ENCODE data around the gene PDGFC. TPM values are rescaled to one million over a fixed set of nuclear protein-coding genes. Genes with fewer than 3 reads are reported as not detected.

The PDGFC gene
- total RNA-seq, 1 experiment from 2014 or later = 5.3 TPM

DNA sequence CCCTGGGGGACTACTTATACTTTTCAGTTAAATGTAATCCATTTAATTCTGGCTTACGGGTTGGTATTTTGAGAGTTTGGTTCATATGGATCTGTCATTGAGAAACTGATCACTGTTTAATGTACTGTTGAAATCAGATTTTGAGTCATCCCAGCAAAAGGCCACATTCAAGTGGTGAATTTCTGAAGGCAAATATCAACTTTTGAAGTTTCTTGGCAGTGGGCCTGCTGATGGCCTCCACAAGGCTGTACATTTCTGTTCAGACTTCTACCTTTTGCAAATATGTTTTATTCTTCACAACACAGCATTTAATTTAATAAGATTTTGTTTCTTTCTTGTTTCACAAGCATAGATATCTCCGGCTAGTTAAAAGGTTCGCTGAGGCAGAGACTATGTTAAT lies 138.7 kb downstream of the PDGFC start (continued):
- no peak for TF ChIP-seq RELA (CRISPR knock-in tag; IDR thresholded peaks at IDR 0.05; ENCODE audit: borderline replicate concordance)
- no peak for TF ChIP-seq ZNF396 (CRISPR knock-in tag; IDR thresholded peaks at IDR 0.05; ENCODE audit: borderline replicate concordance)
- no peak for TF ChIP-seq NFE2L1 (CRISPR knock-in tag; IDR thresholded peaks at IDR 0.05)
- TF ChIP-seq, protein P1, sequence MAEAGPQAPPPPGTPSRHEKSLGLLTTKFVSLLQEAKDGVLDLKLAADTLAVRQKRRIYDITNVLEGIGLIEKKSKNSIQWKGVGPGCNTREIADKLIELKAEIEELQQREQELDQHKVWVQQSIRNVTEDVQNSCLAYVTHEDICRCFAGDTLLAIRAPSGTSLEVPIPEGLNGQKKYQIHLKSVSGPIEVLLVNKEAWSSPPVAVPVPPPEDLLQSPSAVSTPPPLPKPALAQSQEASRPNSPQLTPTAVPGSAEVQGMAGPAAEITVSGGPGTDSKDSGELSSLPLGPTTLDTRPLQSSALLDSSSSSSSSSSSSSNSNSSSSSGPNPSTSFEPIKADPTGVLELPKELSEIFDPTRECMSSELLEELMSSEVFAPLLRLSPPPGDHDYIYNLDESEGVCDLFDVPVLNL (CRISPR knock-in tag; IDR thresholded peaks at IDR 0.05; ENCODE audit: borderline replicate concordance, low read depth) = no peak
- no peak for TF ChIP-seq RORB (CRISPR knock-in tag; IDR thresholded peaks at IDR 0.05)
- no peak for TF ChIP-seq FOXK1 (CRISPR knock-in tag; IDR thresholded peaks at IDR 0.05)
- TF ChIP-seq, protein P2, sequence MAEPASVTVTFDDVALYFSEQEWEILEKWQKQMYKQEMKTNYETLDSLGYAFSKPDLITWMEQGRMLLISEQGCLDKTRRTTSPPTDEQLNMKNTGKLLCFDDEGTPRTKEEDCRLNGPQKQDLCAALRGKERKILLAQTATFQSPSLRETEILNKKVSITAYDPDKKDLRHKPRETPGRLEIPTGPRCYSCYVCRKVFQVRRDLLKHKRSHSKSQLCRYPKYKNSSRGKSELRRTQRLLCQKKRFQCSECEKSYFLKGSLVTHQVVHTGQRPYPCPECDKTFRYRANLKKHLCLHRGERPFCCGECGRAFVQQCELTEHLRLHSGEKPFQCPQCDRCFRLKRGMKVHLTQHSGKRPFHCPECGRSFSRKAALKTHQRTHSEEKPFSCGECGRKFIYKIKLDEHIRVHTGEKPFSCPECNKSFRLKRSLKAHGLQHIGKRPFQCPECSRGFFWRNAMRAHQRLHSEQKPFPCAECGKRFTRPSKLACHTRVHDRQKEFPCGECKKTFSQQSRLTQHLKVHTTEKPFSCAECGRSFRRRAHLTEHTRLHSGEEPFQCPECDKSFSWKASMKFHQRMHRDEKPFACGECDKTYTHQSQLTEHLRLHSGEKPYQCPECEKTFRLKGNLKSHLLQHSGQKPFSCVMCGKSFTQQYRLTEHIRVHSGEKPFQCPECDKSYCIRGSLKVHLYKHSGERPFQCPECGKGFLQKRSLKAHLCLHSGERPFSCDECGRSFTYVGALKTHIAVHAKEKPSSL (CRISPR knock-in tag; conservative IDR thresholded peaks at IDR 0.05) = no peak

DNA sequence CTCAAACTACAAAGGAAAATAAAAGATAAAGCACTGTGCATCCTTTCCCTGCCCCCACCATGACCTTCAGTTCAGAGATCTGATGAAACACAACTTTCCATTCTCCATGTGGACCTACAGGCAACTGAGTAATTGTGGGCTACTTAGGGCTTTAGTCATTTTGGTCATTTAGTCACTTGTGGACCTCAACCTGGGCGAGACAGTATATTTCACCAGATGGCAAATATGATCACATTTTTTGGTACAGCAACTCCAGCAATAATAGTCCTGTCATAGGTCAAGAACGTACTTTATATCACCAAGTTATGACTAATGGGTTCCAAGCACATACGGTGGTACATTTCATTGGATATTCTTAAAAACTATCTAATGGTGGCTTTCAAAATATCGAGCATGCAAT lies 141.2 kb downstream of the PDGFC start:
- H3K27me3 Mint-ChIP-seq (ENCODE audit: low read depth) = no peaks in the 10 kb centered on the region
- no peaks in the 10 kb centered on the region for H3K36me3 Mint-ChIP-seq
- ATAC-seq (no peak), DNase-seq (ENCODE audit: low spot score) (no peak)
- no peaks in the 10 kb centered on the region for H3K4me1 Mint-ChIP-seq
- H3K27ac Mint-ChIP-seq = no peak overlapping the region
- H3K4me3 Mint-ChIP-seq = no peak overlapping the region
- POLR2A ChIA-PET = no interaction called here
- CTCF ChIA-PET = no interaction called here
- H3K9me3 Mint-ChIP-seq = no peaks in the 10 kb centered on the region
- no peak for TF ChIP-seq KAT7 (CRISPR knock-in tag; IDR thresholded peaks at IDR 0.05; ENCODE audit: borderline replicate concordance)
- TF ChIP-seq, protein P3, sequence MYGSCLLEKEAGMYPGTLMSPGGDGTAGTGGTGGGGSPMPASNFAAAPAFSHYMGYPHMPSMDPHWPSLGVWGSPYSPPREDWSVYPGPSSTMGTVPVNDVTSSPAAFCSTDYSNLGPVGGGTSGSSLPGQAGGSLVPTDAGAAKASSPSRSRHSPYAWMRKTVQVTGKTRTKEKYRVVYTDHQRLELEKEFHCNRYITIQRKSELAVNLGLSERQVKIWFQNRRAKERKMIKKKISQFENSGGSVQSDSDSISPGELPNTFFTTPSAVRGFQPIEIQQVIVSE (CRISPR knock-in tag; IDR thresholded peaks at IDR 0.05; ENCODE audit: borderline replicate concordance) = no peak
- TF ChIP-seq RORB (CRISPR knock-in tag; IDR thresholded peaks at IDR 0.05) = no peak
- TF ChIP-seq, protein P4, sequence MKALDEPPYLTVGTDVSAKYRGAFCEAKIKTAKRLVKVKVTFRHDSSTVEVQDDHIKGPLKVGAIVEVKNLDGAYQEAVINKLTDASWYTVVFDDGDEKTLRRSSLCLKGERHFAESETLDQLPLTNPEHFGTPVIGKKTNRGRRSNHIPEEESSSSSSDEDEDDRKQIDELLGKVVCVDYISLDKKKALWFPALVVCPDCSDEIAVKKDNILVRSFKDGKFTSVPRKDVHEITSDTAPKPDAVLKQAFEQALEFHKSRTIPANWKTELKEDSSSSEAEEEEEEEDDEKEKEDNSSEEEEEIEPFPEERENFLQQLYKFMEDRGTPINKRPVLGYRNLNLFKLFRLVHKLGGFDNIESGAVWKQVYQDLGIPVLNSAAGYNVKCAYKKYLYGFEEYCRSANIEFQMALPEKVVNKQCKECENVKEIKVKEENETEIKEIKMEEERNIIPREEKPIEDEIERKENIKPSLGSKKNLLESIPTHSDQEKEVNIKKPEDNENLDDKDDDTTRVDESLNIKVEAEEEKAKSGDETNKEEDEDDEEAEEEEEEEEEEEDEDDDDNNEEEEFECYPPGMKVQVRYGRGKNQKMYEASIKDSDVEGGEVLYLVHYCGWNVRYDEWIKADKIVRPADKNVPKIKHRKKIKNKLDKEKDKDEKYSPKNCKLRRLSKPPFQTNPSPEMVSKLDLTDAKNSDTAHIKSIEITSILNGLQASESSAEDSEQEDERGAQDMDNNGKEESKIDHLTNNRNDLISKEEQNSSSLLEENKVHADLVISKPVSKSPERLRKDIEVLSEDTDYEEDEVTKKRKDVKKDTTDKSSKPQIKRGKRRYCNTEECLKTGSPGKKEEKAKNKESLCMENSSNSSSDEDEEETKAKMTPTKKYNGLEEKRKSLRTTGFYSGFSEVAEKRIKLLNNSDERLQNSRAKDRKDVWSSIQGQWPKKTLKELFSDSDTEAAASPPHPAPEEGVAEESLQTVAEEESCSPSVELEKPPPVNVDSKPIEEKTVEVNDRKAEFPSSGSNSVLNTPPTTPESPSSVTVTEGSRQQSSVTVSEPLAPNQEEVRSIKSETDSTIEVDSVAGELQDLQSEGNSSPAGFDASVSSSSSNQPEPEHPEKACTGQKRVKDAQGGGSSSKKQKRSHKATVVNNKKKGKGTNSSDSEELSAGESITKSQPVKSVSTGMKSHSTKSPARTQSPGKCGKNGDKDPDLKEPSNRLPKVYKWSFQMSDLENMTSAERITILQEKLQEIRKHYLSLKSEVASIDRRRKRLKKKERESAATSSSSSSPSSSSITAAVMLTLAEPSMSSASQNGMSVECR (CRISPR knock-in tag; IDR thresholded peaks at IDR 0.05; ENCODE audit: borderline replicate concordance) = no peak
- TF ChIP-seq, protein P5, sequence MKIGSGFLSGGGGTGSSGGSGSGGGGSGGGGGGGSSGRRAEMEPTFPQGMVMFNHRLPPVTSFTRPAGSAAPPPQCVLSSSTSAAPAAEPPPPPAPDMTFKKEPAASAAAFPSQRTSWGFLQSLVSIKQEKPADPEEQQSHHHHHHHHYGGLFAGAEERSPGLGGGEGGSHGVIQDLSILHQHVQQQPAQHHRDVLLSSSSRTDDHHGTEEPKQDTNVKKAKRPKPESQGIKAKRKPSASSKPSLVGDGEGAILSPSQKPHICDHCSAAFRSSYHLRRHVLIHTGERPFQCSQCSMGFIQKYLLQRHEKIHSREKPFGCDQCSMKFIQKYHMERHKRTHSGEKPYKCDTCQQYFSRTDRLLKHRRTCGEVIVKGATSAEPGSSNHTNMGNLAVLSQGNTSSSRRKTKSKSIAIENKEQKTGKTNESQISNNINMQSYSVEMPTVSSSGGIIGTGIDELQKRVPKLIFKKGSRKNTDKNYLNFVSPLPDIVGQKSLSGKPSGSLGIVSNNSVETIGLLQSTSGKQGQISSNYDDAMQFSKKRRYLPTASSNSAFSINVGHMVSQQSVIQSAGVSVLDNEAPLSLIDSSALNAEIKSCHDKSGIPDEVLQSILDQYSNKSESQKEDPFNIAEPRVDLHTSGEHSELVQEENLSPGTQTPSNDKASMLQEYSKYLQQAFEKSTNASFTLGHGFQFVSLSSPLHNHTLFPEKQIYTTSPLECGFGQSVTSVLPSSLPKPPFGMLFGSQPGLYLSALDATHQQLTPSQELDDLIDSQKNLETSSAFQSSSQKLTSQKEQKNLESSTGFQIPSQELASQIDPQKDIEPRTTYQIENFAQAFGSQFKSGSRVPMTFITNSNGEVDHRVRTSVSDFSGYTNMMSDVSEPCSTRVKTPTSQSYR (CRISPR knock-in tag; IDR thresholded peaks at IDR 0.05) = no peak
- no peak for TF ChIP-seq SOX15 (CRISPR knock-in tag; IDR thresholded peaks at IDR 0.05)
- TF ChIP-seq, protein P6, sequence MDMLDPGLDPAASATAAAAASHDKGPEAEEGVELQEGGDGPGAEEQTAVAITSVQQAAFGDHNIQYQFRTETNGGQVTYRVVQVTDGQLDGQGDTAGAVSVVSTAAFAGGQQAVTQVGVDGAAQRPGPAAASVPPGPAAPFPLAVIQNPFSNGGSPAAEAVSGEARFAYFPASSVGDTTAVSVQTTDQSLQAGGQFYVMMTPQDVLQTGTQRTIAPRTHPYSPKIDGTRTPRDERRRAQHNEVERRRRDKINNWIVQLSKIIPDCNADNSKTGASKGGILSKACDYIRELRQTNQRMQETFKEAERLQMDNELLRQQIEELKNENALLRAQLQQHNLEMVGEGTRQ (CRISPR knock-in tag; IDR thresholded peaks at IDR 0.05) = no peak
- no peak for TF ChIP-seq CREM (CRISPR knock-in tag; IDR thresholded peaks at IDR 0.05)
- no peak for TF ChIP-seq TCF7 (CRISPR knock-in tag; IDR thresholded peaks at IDR 0.05; ENCODE audit: low read depth)
- no peak for TF ChIP-seq SMAD3 (CRISPR knock-in tag; IDR thresholded peaks at IDR 0.05; ENCODE audit: borderline replicate concordance)
- TF ChIP-seq, protein P7, sequence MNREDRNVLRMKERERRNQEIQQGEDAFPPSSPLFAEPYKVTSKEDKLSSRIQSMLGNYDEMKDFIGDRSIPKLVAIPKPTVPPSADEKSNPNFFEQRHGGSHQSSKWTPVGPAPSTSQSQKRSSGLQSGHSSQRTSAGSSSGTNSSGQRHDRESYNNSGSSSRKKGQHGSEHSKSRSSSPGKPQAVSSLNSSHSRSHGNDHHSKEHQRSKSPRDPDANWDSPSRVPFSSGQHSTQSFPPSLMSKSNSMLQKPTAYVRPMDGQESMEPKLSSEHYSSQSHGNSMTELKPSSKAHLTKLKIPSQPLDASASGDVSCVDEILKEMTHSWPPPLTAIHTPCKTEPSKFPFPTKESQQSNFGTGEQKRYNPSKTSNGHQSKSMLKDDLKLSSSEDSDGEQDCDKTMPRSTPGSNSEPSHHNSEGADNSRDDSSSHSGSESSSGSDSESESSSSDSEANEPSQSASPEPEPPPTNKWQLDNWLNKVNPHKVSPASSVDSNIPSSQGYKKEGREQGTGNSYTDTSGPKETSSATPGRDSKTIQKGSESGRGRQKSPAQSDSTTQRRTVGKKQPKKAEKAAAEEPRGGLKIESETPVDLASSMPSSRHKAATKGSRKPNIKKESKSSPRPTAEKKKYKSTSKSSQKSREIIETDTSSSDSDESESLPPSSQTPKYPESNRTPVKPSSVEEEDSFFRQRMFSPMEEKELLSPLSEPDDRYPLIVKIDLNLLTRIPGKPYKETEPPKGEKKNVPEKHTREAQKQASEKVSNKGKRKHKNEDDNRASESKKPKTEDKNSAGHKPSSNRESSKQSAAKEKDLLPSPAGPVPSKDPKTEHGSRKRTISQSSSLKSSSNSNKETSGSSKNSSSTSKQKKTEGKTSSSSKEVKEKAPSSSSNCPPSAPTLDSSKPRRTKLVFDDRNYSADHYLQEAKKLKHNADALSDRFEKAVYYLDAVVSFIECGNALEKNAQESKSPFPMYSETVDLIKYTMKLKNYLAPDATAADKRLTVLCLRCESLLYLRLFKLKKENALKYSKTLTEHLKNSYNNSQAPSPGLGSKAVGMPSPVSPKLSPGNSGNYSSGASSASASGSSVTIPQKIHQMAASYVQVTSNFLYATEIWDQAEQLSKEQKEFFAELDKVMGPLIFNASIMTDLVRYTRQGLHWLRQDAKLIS (CRISPR knock-in tag; IDR thresholded peaks at IDR 0.05; ENCODE audit: borderline replicate concordance) = no peak
- TF ChIP-seq, protein P8, sequence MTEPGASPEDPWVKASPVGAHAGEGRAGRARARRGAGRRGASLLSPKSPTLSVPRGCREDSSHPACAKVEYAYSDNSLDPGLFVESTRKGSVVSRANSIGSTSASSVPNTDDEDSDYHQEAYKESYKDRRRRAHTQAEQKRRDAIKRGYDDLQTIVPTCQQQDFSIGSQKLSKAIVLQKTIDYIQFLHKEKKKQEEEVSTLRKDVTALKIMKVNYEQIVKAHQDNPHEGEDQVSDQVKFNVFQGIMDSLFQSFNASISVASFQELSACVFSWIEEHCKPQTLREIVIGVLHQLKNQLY (CRISPR knock-in tag; IDR thresholded peaks at IDR 0.05) = no peak
- TF ChIP-seq NFYB (CRISPR knock-in tag; conservative IDR thresholded peaks at IDR 0.05; ENCODE audit: low read depth) = no peak
- no peak for TF ChIP-seq NR1H2 (CRISPR knock-in tag; IDR thresholded peaks at IDR 0.05)

Data from WTC11 (cell line).